ENCODE data around the gene ADAMTS2.

Gene ADAMTS2

DNA sequence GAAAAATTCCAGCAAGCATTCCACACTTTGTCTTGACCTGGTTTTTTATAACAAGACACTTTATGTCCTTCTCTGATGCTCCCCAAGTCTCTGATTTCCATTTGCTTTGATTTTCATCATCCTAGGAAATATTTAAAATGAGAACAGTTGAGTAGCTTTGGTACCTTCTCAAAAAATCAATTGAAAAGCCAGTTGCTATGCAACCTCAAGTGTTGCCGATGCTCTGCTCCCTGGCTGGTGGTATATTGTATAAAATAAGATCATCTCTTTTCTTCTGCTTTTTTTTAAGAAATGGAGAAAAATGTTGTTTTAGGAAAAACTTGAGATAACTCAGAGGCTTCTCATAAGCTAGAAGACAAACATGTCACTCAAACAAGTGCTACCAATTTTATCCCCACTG lies 175.4 kb downstream of the ADAMTS2 start:
- no peak for TF ChIP-seq CEBPB (IDR thresholded peaks at IDR 0.05)

DNA sequence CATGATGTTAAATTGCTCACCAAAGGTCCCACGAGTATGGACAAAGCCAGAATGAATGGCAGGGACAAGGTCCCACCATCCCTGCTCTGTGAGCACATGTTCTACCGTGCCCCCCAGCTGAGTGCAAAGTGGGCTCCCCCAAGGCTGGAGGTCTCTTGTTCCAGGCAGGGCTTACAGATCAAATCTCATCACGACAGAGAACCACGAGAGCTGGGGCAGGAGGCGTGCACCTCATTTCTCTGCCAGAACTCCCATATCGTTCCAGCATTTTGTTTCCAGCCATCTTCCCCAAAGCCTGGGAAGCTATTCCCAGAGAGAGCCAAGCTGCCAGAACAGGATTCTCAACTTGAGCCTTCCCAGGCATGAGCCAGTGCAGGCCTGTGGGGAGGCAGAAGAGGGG lies 176.6 kb downstream of the ADAMTS2 start:
- TF ChIP-seq, protein P1, sequence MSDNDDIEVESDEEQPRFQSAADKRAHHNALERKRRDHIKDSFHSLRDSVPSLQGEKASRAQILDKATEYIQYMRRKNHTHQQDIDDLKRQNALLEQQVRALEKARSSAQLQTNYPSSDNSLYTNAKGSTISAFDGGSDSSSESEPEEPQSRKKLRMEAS (IDR thresholded peaks at IDR 0.05): no peak
- TF ChIP-seq TEAD4 (IDR thresholded peaks at IDR 0.05): no peak
- TF ChIP-seq RAD21 (IDR thresholded peaks at IDR 0.05; ENCODE audit: low read depth): no peak
- TF ChIP-seq, protein P2, sequence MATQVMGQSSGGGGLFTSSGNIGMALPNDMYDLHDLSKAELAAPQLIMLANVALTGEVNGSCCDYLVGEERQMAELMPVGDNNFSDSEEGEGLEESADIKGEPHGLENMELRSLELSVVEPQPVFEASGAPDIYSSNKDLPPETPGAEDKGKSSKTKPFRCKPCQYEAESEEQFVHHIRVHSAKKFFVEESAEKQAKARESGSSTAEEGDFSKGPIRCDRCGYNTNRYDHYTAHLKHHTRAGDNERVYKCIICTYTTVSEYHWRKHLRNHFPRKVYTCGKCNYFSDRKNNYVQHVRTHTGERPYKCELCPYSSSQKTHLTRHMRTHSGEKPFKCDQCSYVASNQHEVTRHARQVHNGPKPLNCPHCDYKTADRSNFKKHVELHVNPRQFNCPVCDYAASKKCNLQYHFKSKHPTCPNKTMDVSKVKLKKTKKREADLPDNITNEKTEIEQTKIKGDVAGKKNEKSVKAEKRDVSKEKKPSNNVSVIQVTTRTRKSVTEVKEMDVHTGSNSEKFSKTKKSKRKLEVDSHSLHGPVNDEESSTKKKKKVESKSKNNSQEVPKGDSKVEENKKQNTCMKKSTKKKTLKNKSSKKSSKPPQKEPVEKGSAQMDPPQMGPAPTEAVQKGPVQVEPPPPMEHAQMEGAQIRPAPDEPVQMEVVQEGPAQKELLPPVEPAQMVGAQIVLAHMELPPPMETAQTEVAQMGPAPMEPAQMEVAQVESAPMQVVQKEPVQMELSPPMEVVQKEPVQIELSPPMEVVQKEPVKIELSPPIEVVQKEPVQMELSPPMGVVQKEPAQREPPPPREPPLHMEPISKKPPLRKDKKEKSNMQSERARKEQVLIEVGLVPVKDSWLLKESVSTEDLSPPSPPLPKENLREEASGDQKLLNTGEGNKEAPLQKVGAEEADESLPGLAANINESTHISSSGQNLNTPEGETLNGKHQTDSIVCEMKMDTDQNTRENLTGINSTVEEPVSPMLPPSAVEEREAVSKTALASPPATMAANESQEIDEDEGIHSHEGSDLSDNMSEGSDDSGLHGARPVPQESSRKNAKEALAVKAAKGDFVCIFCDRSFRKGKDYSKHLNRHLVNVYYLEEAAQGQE (IDR thresholded peaks at IDR 0.05; ENCODE audit: low read depth): no peak
- no peak for TF ChIP-seq TCF12 (IDR thresholded peaks at IDR 0.05; ENCODE audit: low read depth)
- TF ChIP-seq EP300 (IDR thresholded peaks at IDR 0.05; ENCODE audit: borderline replicate concordance): no peak
- TF ChIP-seq, protein P3, sequence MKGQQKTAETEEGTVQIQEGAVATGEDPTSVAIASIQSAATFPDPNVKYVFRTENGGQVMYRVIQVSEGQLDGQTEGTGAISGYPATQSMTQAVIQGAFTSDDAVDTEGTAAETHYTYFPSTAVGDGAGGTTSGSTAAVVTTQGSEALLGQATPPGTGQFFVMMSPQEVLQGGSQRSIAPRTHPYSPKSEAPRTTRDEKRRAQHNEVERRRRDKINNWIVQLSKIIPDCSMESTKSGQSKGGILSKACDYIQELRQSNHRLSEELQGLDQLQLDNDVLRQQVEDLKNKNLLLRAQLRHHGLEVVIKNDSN (IDR thresholded peaks at IDR 0.05): no peak
- TF ChIP-seq NFIC (IDR thresholded peaks at IDR 0.05): no peak
- TF ChIP-seq FOXM1 (IDR thresholded peaks at IDR 0.05; ENCODE audit: borderline replicate concordance, low read depth): no peak
- TF ChIP-seq TAF1 (IDR thresholded peaks at IDR 0.05; ENCODE audit: low read depth): no peak

DNA sequence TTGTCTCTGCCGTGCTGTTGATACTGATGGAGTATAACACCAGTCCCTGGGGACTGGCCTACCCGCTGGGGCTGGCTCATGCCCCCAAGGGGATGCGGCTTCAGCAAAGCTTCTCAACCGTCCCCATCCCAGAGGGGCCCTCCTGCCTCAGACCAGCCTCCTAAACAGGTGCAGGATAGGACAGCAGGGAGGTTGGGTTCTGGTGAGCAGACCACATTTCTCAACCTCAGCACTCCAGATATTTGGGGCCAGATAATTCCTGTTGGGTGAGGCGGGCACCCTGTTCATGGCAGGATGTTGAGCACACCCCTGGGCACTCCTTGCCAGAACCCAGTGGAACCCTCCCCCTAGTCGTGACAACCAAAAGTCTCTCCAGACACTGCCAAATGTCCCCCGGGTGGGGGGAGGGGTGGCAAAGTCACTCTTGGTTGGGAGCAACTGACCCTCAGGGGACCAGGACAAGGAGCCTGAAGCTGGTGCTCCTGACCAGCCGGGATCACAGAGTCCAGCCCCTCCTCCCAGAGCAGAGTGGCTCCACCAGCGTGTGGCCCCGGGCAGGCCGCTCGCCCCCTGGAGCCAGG lies 177.3 kb downstream of the ADAMTS2 start:
- no peak for TF ChIP-seq CREB1 (IDR thresholded peaks at IDR 0.05; ENCODE audit: low read depth)
- TF ChIP-seq EP300 (IDR thresholded peaks at IDR 0.05; ENCODE audit: borderline replicate concordance): no peak
- TF ChIP-seq, protein P2 (IDR thresholded peaks at IDR 0.05; ENCODE audit: low read depth): no peak
- no peak for TF ChIP-seq YY1 (IDR thresholded peaks at IDR 0.05; ENCODE audit: low read depth)
- no peak for TF ChIP-seq EGR1 (IDR thresholded peaks at IDR 0.05)
- no peak for TF ChIP-seq TCF12 (IDR thresholded peaks at IDR 0.05; ENCODE audit: low read depth)
- TF ChIP-seq TEAD4 (IDR thresholded peaks at IDR 0.05): no peak
- TF ChIP-seq FOXM1 (IDR thresholded peaks at IDR 0.05; ENCODE audit: borderline replicate concordance, low read depth): no peak
- TF ChIP-seq, protein P1 (IDR thresholded peaks at IDR 0.05): no peak

DNA sequence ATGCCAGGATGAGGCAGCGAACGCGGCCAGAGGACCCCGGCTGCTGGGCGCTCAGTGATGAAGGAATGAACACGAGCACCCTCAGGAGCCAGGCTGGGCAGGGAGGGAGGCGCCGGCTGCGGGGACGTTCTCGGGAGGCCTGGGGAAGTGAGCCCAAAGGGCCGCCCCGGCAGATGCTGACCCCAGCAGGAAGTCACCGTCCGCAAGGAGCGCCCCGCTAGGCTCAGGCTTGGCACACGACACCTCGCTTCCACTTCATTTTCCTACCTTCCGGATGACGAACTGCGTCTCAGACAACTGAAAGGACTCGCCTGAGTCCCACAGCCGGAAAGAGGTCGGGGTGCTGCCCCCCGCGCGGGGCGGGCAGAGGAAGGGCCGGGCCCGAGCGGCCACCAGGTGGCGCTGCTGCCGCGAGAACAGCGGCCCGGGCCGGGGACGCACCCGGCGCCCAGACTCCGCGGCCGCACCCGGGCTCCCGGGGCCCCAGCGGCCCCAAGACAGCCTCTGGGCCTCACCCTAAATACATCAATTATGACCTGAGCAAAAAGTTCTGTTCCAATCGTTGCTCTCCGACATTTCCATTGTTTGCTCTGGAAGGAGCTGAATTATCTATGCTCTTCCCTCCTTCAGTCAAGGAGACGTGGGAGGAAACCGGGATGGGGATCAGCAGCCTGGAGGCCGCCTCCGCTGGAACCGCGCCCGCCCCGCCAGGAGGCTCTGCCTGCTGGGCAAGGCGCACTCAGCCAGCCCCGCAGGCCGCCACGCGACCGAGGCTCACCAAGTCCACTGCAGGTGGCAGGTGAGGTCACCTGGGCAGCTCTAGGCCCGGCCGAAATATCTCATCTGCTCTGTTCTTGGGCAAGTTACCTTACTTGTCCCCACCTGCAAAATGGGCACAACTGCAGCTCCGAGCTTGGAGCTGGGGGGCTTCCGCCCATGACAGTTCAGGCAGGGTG lies 178.1 kb downstream of the ADAMTS2 start:
- TF ChIP-seq CEBPB (IDR thresholded peaks at IDR 0.05) (no peak), RAD21 (IDR thresholded peaks at IDR 0.05; ENCODE audit: low read depth) (peak; percentile 74)

DNA sequence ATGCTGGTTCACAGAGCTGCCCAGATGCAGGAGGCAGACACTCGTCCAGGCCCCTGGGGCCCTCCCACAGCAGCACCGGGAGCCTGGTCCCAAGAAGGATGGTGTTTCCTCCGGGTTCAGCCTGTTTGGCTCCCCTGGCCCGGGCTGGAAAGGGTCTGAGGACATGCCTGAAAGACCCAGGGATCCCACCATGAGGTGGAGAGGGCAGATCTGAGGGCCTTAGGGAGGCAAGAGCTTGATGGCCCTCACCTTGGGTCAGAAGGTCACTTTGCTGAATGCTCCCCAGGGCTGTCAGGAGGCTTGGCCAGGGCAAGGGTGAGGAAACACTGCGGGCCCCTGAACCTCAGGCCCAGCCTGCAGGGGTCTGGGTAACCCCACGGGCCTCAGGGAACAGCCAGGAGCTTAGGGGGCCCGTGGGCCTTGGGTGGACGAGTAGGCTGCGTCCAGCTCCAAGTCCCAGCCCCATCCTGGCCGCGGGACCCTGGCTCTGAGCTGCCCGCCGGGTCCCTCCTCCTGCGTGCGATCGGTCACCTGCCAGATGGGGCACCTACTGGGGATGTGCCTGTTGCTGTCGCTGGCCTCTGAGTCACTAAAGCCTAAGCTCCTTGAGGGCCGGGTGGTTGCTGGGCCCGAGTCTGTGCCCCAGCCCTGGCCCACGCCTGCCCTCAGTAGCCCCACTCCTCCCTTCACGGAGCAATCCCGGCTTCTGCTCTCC lies 178.9 kb downstream of the ADAMTS2 start:
- TF ChIP-seq NFIC (IDR thresholded peaks at IDR 0.05) (no peak), ZBTB7A (IDR thresholded peaks at IDR 0.05; ENCODE audit: low read depth) (no peak), CREB1 (IDR thresholded peaks at IDR 0.05; ENCODE audit: low read depth) (no peak), EGR1 (IDR thresholded peaks at IDR 0.05) (no peak), TEAD4 (IDR thresholded peaks at IDR 0.05) (no peak), RAD21 (IDR thresholded peaks at IDR 0.05; ENCODE audit: low read depth) (no peak), EP300 (IDR thresholded peaks at IDR 0.05; ENCODE audit: borderline replicate concordance) (no peak), TCF12 (IDR thresholded peaks at IDR 0.05; ENCODE audit: low read depth) (no peak)

DNA sequence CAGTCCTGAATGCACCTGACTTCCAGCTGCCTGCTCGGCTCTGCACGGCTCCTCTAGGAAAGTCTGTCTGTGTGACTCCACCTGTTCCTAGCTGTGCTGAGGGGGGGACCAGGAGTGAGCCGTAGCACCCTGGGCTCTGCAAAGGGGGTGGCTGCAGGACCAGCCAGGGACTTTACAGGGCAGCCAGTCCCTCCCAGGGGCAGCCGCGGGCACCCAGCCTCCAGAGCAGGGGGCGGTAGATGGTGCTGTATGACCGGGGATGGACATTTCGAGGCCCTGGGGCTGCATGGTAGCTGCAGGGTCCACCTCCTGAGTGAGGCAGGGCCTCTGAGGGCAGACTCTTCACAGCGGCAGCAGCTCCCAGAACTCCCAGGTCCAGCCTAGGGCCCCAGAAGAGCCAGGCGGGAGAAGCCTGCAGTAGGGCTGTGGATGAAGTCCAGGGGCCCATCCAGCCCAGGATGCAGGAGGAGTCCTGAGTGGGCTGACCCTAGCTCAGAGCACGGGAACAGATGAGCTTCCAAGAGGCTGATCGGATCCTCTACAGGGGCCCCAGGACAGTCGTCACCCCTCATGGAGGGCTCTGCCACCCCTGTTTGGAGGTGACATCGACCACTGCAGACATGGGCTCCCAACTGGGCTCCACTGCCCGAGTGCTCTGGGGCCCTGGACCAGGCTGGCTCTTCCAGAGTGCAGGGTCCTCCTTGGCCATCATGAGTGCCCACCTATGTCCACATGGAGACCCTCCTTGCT lies 179.7 kb downstream of the ADAMTS2 start:
- TF ChIP-seq, protein P1 (IDR thresholded peaks at IDR 0.05): no peak
- TF ChIP-seq ZBTB7A (IDR thresholded peaks at IDR 0.05; ENCODE audit: low read depth): no peak
- TF ChIP-seq, protein P2 (IDR thresholded peaks at IDR 0.05; ENCODE audit: low read depth): no peak
- TF ChIP-seq TCF12 (IDR thresholded peaks at IDR 0.05; ENCODE audit: low read depth): no peak
- TF ChIP-seq NFIC (IDR thresholded peaks at IDR 0.05): no peak
- peak; percentile 8; the same call in 1 of the 2 replicates for TF ChIP-seq RAD21 (IDR thresholded peaks at IDR 0.05; ENCODE audit: low read depth)
